OCI-LY7 (cell line): ENCODE results near the gene EIF2AK3.

Experiments
- EZH2phosphoT487 ChIP-seq: fragments of 200-600 bp; sonication (generic); IDR thresholded peaks from 2 replicates; pipeline ENCODE4 v1.6.1; 2018; ENCODE audit warnings: low read depth, borderline replicate concordance, mild to moderate bottlenecking, mixed run types, antibody characterized with exemption, low read length, moderate library complexity, mixed read lengths
- TF ChIP-seq, protein P1 (sequence below): fragments of 200-600 bp; sonication (generic); conservative IDR thresholded peaks from 2 replicates; pipeline ENCODE4 v1.5.1; 2014; ENCODE audit warnings: mild to moderate bottlenecking, antibody characterized with exemption, low read length, moderate library complexity, mixed read lengths

DNA sequence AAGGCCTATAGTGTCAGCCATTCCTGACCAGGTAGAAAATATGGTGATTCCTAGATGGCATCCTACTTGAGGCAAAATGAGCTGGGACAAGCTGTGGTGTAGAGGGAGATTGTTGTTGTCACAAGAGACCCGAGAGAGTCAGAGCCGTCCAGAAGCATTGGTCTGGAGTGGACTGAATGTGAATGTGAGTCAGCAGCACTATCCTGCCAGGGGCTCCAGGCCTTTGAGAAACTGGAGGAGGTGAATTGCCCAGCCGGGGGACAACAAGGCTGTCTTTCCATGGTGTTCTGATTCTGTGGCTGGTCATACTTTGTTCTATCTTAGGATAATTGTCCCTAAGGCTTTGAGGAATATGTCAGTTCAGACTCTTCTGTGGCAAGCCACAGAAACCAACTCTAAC, 29.4 kb upstream of the EIF2AK3 start:
- TF ChIP-seq, protein P1, sequence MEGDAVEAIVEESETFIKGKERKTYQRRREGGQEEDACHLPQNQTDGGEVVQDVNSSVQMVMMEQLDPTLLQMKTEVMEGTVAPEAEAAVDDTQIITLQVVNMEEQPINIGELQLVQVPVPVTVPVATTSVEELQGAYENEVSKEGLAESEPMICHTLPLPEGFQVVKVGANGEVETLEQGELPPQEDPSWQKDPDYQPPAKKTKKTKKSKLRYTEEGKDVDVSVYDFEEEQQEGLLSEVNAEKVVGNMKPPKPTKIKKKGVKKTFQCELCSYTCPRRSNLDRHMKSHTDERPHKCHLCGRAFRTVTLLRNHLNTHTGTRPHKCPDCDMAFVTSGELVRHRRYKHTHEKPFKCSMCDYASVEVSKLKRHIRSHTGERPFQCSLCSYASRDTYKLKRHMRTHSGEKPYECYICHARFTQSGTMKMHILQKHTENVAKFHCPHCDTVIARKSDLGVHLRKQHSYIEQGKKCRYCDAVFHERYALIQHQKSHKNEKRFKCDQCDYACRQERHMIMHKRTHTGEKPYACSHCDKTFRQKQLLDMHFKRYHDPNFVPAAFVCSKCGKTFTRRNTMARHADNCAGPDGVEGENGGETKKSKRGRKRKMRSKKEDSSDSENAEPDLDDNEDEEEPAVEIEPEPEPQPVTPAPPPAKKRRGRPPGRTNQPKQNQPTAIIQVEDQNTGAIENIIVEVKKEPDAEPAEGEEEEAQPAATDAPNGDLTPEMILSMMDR: no peak
- TF ChIP-seq EZH2phosphoT487: no peak
